Measurements from ENCODE around the gene EVA1B.

EVA1B gene

DNA sequence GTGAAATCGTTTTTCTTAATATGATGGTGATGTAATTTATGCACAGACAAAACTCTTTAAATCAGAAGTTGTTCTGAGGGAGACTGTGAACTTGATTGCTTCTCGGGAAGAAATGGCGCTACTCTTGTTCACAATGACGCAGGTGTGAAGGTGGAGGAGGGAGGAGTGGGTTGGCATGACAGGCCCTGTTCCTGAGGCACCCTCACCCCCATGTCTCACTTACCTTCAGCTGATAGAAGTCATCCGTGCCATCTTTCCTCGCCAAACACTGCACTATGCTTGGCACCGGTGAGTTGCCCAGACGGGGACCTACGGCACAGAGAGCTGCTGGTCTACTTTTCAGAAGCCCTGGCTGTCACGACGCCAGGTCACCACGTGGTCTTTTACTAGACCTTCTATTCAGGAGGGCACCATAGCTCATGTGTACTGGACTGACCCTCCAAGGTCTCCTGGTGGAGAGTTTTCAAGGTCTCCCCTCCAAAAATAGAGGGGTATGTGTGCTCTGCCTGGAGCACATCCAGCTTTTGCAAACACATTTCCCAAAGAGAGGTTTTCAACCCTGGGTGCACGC, 35.2 kb upstream of the EVA1B start:
- H3K9me3 ChIP-seq (ENCODE audit: control insufficient read depth in 2 of 2, low read length in 2 of 2): no peaks in the 10 kb centered on the region
- H3K9ac ChIP-seq (ENCODE audit: low read depth in 1 of 2, low read length in 2 of 2): no peak overlapping the region
- peaks cover 48 to 70% of the 10 kb centered on the region in 2 donors for H3K36me3 ChIP-seq (ENCODE audit: control insufficient read depth in 2 of 2, insufficient read depth in 2 of 2, low read length in 2 of 2)
- H3K27ac ChIP-seq (ENCODE audit: low read depth in 2 of 2, low read length in 2 of 2): no peak overlapping the region
- no peaks in the 10 kb centered on the region for H3K27me3 ChIP-seq (ENCODE audit: control insufficient read depth in 2 of 2, insufficient read depth in 2 of 2, low read length in 2 of 2)
- no peak overlapping the region for H3K4me3 ChIP-seq (ENCODE audit: low read length in 2 of 2)
- H3K4me1 ChIP-seq (ENCODE audit: control insufficient read depth in 2 of 2, insufficient read depth in 2 of 2, low read length in 2 of 2): no peaks in the 10 kb centered on the region

DNA sequence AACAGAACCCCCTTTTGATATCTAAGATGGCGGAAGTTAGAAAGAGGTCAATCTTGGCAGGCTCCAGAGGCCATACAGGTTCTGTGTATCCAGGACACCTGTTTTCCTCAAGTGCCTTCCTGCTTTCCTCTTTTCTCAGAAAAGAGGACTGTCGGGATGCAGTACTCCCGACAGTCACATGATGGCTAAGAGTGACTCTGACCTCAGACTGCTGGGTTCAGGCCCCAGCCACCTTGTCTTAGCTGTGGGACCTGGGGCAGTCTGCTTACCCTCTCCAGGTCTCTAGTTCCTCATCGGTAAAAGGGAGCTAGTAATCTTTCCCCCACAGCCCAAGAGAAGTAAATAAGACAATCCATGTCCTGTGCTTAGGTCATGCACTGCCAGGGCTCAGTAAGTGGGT, 32.4 kb upstream of the EVA1B start:
- H3K9ac ChIP-seq (ENCODE audit: low read depth in 1 of 2, low read length in 2 of 2): no peak overlapping the region
- no peaks in the 10 kb centered on the region for H3K9me3 ChIP-seq (ENCODE audit: control insufficient read depth in 2 of 2, low read length in 2 of 2)
- H3K36me3 ChIP-seq (ENCODE audit: control insufficient read depth in 2 of 2, insufficient read depth in 2 of 2, low read length in 2 of 2): peaks cover 52 to 63% of the 10 kb centered on the region in 2 donors
- H3K27me3 ChIP-seq (ENCODE audit: control insufficient read depth in 2 of 2, insufficient read depth in 2 of 2, low read length in 2 of 2): no peaks in the 10 kb centered on the region
- H3K27ac ChIP-seq (ENCODE audit: low read depth in 2 of 2, low read length in 2 of 2): no peak overlapping the region
- H3K4me3 ChIP-seq (ENCODE audit: low read length in 2 of 2): no peak overlapping the region
- H3K4me1 ChIP-seq (ENCODE audit: control insufficient read depth in 2 of 2, insufficient read depth in 2 of 2, low read length in 2 of 2): peaks cover 6 to 14% of the 10 kb centered on the region in 2 donors

DNA sequence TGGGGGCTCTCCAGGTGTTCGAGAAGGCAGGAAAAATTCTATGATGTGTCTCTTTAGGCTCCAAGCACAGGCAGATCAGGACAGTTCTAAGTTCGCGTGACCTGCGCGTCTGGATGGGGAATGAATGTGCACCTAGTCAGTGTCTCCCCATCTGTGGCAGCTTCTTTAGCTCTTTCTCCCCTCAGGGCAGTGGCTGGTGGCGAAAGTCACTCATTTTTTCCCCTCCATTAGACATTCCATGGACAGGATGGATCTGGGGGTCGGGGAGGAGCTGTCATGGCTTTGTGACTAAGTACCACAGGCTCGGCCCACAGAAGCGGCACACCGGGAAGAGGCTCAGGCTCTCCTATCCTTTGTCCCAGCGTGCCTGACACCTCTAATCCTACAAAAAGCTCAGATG, 31.0 kb upstream of the EVA1B start:
- Histone ChIP-seq H3K9me3 (ENCODE audit: control insufficient read depth in 2 of 2, low read length in 2 of 2) (no peaks in the 10 kb centered on the region), H3K27ac (ENCODE audit: low read depth in 2 of 2, low read length in 2 of 2) (no peak overlapping the region), H3K4me1 (ENCODE audit: control insufficient read depth in 2 of 2, insufficient read depth in 2 of 2, low read length in 2 of 2) (peaks cover 10 to 20% of the 10 kb centered on the region in 2 donors), H3K9ac (ENCODE audit: low read depth in 1 of 2, low read length in 2 of 2) (no peak overlapping the region), H3K4me3 (ENCODE audit: low read length in 2 of 2) (no peak overlapping the region), H3K36me3 (ENCODE audit: control insufficient read depth in 2 of 2, insufficient read depth in 2 of 2, low read length in 2 of 2) (peaks cover 48 to 58% of the 10 kb centered on the region in 2 donors), H3K27me3 (ENCODE audit: control insufficient read depth in 2 of 2, insufficient read depth in 2 of 2, low read length in 2 of 2) (no peaks in the 10 kb centered on the region)

DNA sequence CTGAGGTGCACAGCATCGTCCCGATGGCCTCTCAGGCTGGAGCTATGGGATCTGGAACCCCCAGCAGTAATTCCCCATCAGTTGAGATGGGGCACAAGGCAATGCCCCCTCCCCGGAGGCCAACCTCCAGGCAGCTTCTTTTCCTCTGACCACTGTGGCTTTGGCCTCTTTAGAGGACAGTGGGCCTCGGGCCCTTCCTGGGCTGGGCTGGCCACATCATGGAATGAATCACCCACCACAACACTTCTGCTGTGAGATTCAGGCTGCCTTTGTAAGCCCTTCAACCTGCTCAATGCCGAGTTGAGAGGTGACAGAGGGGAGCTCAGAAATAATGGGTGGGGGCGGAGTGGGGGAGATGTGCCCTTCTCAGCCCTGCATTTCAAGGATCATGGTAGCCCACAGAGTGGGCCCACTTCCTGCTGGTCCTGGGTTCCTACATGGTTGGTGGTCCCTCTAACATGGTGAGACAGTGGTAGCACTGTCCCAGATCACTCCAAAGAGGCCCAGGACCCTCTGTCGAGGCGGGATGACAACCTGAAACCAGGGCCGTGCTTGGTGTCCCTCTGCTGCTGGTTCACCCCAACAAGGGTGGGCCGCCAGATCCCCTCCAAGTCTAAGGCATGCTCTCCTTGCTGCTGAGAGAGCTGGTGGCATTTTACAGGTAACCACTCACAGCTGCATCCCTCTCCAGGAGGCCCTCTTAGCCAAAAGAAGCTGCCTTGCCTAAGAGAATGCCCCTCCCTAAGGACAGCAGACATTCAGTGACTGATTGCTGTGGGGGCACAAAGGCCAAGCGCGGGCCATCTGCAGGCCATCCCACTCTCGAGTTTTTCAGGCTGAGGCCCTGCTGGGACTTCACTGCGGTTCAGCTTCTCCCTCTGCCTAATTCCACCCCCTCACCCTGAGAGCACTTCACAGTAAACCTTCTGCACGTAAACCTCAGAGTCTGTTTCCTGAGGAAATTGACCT, 29.7 kb upstream of the EVA1B start:
- no peaks in the 10 kb centered on the region for H3K9me3 ChIP-seq (ENCODE audit: control insufficient read depth in 2 of 2, low read length in 2 of 2)
- peak overlapping the region in 1 of 2 donors; percentile 9 for H3K27ac ChIP-seq (ENCODE audit: low read depth in 2 of 2, low read length in 2 of 2)
- no peak overlapping the region for H3K9ac ChIP-seq (ENCODE audit: low read depth in 1 of 2, low read length in 2 of 2)
- peaks cover 18 to 20% of the 10 kb centered on the region in 2 donors for H3K4me1 ChIP-seq (ENCODE audit: control insufficient read depth in 2 of 2, insufficient read depth in 2 of 2, low read length in 2 of 2)
- H3K4me3 ChIP-seq (ENCODE audit: low read length in 2 of 2): no peak overlapping the region
- H3K36me3 ChIP-seq (ENCODE audit: control insufficient read depth in 2 of 2, insufficient read depth in 2 of 2, low read length in 2 of 2): peaks cover 50 to 61% of the 10 kb centered on the region in 2 donors
- no peaks in the 10 kb centered on the region for H3K27me3 ChIP-seq (ENCODE audit: control insufficient read depth in 2 of 2, insufficient read depth in 2 of 2, low read length in 2 of 2)

DNA sequence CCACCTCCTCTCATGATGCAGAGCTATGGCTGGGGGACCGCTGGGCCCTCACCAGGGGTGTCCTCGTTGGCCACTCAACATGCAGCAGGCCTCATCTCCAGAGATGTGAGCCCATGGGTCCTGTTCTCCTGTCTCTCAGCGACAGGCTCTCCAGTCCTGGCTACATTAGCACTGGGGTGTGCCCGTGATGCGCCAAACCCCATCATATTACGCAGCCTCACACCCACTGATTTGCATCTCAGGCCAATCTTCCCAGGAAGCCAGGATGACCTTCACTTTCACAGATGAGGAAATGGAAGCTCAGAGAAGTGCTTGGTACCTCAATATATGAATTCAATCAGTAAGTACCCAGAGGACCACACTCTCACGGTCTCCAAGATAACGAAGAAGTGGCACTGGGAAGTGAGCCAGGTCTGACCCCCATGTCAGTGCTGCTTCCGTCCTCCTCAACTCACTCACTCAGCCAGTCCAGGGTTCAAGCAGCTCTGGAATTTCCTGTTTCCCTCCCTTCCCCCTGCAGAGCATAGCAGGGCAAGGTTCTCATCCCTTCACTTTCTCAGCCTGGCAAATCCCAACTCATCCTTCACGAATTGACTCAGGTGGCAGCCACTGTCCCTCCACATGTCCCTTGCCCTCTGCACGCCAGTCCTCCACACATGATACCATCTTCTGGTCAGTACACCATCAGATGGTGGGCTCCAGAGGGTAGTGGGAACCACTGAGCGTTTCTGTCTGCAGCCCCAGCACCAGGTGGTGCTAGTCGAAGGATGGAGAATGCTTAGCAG, 28.9 kb upstream of the EVA1B start:
- Histone ChIP-seq H3K4me1 (ENCODE audit: control insufficient read depth in 2 of 2, insufficient read depth in 2 of 2, low read length in 2 of 2) (peaks cover 18 to 20% of the 10 kb centered on the region in 2 donors), H3K27me3 (ENCODE audit: control insufficient read depth in 2 of 2, insufficient read depth in 2 of 2, low read length in 2 of 2) (no peaks in the 10 kb centered on the region), H3K27ac (ENCODE audit: low read depth in 2 of 2, low read length in 2 of 2) (peak overlapping the region in 1 of 2 donors; percentile 54), H3K9me3 (ENCODE audit: control insufficient read depth in 2 of 2, low read length in 2 of 2) (no peaks in the 10 kb centered on the region), H3K4me3 (ENCODE audit: low read length in 2 of 2) (no peak overlapping the region), H3K9ac (ENCODE audit: low read depth in 1 of 2, low read length in 2 of 2) (no peak overlapping the region), H3K36me3 (ENCODE audit: control insufficient read depth in 2 of 2, insufficient read depth in 2 of 2, low read length in 2 of 2) (peaks cover 49 to 60% of the 10 kb centered on the region in 2 donors)

DNA sequence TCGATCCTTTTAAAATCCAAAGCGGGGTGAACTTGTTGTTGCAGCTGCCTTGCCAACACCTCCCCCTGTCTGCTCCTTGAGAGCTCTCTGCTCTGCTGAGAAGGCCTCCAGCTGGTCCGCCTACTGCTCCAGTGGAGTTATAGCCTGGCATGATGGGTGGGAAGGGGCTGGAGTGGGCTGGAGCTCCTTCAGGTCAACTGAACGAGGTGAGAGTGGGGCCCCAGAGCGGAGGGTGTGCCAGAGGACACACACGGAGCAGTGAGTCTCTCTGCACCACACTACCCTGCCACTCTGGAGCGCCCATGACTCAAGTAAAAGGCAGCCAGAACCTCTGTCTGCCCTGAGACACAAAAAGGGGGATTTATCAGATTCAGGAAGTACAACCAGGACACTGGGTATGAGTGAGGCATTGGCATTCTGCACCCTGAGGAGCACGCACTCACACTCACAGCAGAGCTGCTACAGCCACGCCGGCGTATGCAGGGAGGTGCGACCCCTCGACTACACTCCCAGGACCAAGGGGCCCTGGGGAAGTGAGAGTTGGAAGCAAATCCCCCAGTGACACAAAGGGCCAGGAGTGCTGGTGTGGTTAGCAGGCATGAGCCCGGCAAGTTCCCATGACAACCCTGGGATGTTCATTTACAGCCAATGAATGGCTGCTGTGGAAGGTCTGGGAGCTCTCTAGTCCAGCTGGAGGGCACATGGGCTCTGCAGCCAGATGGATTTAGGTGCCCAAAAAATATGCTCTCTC, 28.0 kb upstream of the EVA1B start:
- peak overlapping the region; percentile 32 to 54 for H3K27ac ChIP-seq (ENCODE audit: low read depth in 2 of 2, low read length in 2 of 2)
- H3K4me3 ChIP-seq (ENCODE audit: low read length in 2 of 2): no peak overlapping the region
- H3K36me3 ChIP-seq (ENCODE audit: control insufficient read depth in 2 of 2, insufficient read depth in 2 of 2, low read length in 2 of 2): peaks cover 52 to 59% of the 10 kb centered on the region in 2 donors
- peaks cover 18 to 20% of the 10 kb centered on the region in 2 donors for H3K4me1 ChIP-seq (ENCODE audit: control insufficient read depth in 2 of 2, insufficient read depth in 2 of 2, low read length in 2 of 2)
- no peaks in the 10 kb centered on the region for H3K27me3 ChIP-seq (ENCODE audit: control insufficient read depth in 2 of 2, insufficient read depth in 2 of 2, low read length in 2 of 2)
- no peak overlapping the region for H3K9ac ChIP-seq (ENCODE audit: low read depth in 1 of 2, low read length in 2 of 2)
- H3K9me3 ChIP-seq (ENCODE audit: control insufficient read depth in 2 of 2, low read length in 2 of 2): no peaks in the 10 kb centered on the region

DNA sequence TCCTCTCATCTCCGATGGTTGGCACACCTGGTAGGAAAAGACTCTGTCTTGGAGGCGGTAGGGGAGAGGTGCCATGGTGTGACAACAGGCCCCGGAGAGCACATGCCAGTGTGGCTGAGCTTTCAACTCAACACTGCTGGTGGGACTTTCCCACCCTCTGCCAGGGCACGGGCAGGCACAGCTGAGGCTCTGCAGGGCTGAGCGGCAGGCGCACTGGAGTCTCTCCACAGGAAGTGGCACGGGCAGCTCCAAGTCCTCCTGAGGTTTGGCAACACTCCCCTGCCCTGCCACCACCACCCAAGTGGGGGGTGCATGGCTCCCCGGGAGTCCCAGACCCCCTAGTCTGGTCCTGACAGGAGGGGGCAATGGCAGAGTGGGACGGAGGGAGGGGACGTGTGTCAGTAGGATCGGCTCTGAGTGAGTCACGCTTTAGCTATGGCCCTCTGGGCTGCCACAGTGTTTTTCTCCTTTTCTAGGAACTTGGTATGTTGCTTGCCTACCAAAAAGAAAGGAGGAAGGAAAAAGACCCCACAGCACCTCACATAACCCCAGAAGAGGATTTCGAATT, 27.3 kb upstream of the EVA1B start:
- H3K27ac ChIP-seq (ENCODE audit: low read depth in 2 of 2, low read length in 2 of 2): peak overlapping the region; percentile 41
- no peaks in the 10 kb centered on the region for H3K9me3 ChIP-seq (ENCODE audit: control insufficient read depth in 2 of 2, low read length in 2 of 2)
- H3K36me3 ChIP-seq (ENCODE audit: control insufficient read depth in 2 of 2, insufficient read depth in 2 of 2, low read length in 2 of 2): peaks cover 48 to 62% of the 10 kb centered on the region in 2 donors
- no peak overlapping the region for H3K9ac ChIP-seq (ENCODE audit: low read depth in 1 of 2, low read length in 2 of 2)
- no peak overlapping the region for H3K4me3 ChIP-seq (ENCODE audit: low read length in 2 of 2)
- no peaks in the 10 kb centered on the region for H3K27me3 ChIP-seq (ENCODE audit: control insufficient read depth in 2 of 2, insufficient read depth in 2 of 2, low read length in 2 of 2)
- H3K4me1 ChIP-seq (ENCODE audit: control insufficient read depth in 2 of 2, insufficient read depth in 2 of 2, low read length in 2 of 2): peaks cover 18 to 20% of the 10 kb centered on the region in 2 donors

DNA sequence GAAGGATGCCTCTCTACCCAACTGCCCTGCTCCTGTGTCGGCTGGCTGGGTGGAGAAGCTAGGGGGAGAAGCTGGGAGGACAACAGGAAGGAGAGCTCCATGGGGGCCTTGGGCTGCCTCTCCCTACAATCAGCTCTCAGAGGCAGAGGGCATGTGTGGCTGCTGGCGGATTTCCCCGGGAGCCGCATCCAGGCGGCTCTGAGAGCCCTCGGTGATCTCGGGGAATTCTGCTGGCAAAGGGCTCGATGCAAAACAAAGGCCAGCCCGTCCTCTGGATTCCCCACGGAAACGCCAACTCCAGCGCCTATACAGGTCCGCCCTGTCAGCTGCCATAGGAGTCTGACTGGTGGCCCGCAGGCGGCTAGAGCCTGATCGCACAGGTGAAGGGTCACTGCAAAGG, 26.4 kb upstream of the EVA1B start:
- H3K9me3 ChIP-seq (ENCODE audit: control insufficient read depth in 2 of 2, low read length in 2 of 2): no peaks in the 10 kb centered on the region
- H3K36me3 ChIP-seq (ENCODE audit: control insufficient read depth in 2 of 2, insufficient read depth in 2 of 2, low read length in 2 of 2): peaks cover 45 to 61% of the 10 kb centered on the region in 2 donors
- peaks cover 18 to 20% of the 10 kb centered on the region in 2 donors for H3K4me1 ChIP-seq (ENCODE audit: control insufficient read depth in 2 of 2, insufficient read depth in 2 of 2, low read length in 2 of 2)
- H3K4me3 ChIP-seq (ENCODE audit: low read length in 2 of 2): no peak overlapping the region
- H3K9ac ChIP-seq (ENCODE audit: low read depth in 1 of 2, low read length in 2 of 2): no peak overlapping the region
- no peaks in the 10 kb centered on the region for H3K27me3 ChIP-seq (ENCODE audit: control insufficient read depth in 2 of 2, insufficient read depth in 2 of 2, low read length in 2 of 2)
- peak overlapping the region in 1 of 2 donors; percentile 41 for H3K27ac ChIP-seq (ENCODE audit: low read depth in 2 of 2, low read length in 2 of 2)

DNA sequence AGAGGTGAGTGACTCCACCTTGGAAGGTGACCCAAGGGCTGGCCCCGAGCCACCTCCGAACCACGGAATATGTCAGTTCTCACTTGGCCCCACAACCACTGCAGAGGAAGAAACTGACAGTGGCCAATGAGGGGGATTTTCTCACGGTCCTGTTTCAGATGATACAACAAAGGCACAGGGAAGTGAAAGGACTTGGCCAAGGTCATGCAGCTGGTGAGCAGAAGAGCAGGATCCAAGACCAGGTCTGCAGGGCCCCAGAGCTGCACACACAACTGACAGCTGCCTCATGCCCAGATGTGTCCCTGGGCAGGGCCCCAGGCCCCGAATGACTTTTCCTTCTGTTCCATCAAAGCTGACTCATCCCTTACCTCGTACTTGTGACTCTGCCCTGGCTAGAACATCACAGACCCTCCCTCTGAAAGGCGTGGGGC, 25.8 kb upstream of the EVA1B start:
- H3K9me3 ChIP-seq (ENCODE audit: control insufficient read depth in 2 of 2, low read length in 2 of 2): no peaks in the 10 kb centered on the region
- H3K9ac ChIP-seq (ENCODE audit: low read depth in 1 of 2, low read length in 2 of 2): no peak overlapping the region
- H3K36me3 ChIP-seq (ENCODE audit: control insufficient read depth in 2 of 2, insufficient read depth in 2 of 2, low read length in 2 of 2): peaks cover 46 to 61% of the 10 kb centered on the region in 2 donors
- peaks cover 18 to 20% of the 10 kb centered on the region in 2 donors for H3K4me1 ChIP-seq (ENCODE audit: control insufficient read depth in 2 of 2, insufficient read depth in 2 of 2, low read length in 2 of 2)
- H3K27ac ChIP-seq (ENCODE audit: low read depth in 2 of 2, low read length in 2 of 2): no peak overlapping the region
- H3K4me3 ChIP-seq (ENCODE audit: low read length in 2 of 2): no peak overlapping the region
- H3K27me3 ChIP-seq (ENCODE audit: control insufficient read depth in 2 of 2, insufficient read depth in 2 of 2, low read length in 2 of 2): no peaks in the 10 kb centered on the region

Data from mucosa of rectum (tissue), 2 donors.